Adrenal gland (tissue), 5 donors: ENCODE results near the gene ZW10.
"Not testable (repeated sequence)": the region's sequence is repeated elsewhere in the genome, so short reads cannot be mapped to it uniquely, and the experiment has no call there.

Experiments used
- POLR2A ChIP-seq, 2 donors: fragments of 450-650 bp; IDR thresholded peaks; one replicate each; pipeline ENCODE4 v1.6.1; 2017; ENCODE audit warnings: antibody characterized with exemption in 2 of 2, mild to moderate bottlenecking in 2 of 2, moderate library complexity in 1 of 2
- TF ChIP-seq, protein P1 (sequence below), 6 experiments: fragments of 450-650 bp in 4 of 6; fragments of 200-600 bp in 2 of 6; sonication (generic) in 1 of 6; IDR thresholded peaks; 1 replicate in 5 of 6; 2 replicates in 1 of 6; pipeline versions ENCODE4 v1.5.1 to v1.8.0; 2016 to 2021; ENCODE audit warnings: antibody characterized with exemption in 6 of 6, mild to moderate bottlenecking in 2 of 6, moderate library complexity in 1 of 6
- donor health status: DM: no; HTN: no; CAD: no.

DNA sequence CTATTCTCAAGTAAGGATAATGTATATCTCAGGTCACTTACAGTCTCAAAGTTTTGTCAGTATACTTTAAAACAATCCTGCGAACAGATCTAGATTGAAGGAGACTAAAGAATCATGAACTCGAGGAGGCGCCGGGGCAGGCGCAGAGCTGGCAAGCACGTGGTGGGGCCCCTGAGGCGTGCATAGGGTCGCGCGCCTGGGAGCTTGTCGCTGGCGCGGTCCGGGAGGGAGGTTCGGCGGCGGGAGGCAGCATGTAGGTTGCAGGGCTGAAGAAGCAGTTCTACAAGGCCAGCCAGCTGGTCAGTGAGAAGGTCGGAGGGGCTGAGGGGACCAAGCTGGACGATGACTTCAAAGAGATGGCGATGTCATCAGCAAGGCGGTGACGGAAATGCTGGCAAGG, 15.5 kb upstream of the ZW10 start:
- TF ChIP-seq, protein P1, sequence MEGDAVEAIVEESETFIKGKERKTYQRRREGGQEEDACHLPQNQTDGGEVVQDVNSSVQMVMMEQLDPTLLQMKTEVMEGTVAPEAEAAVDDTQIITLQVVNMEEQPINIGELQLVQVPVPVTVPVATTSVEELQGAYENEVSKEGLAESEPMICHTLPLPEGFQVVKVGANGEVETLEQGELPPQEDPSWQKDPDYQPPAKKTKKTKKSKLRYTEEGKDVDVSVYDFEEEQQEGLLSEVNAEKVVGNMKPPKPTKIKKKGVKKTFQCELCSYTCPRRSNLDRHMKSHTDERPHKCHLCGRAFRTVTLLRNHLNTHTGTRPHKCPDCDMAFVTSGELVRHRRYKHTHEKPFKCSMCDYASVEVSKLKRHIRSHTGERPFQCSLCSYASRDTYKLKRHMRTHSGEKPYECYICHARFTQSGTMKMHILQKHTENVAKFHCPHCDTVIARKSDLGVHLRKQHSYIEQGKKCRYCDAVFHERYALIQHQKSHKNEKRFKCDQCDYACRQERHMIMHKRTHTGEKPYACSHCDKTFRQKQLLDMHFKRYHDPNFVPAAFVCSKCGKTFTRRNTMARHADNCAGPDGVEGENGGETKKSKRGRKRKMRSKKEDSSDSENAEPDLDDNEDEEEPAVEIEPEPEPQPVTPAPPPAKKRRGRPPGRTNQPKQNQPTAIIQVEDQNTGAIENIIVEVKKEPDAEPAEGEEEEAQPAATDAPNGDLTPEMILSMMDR (IDR thresholded peaks at IDR 0.05) = not testable (repeated sequence)
- not testable (repeated sequence) for TF ChIP-seq POLR2A (IDR thresholded peaks at IDR 0.05)
